Sigmoid colon (tissue), 7 donors: Measurements from ENCODE around the gene ARL11. TPM values are rescaled to one million over a fixed set of nuclear protein-coding genes. Genes with fewer than 3 reads are reported as not detected.

Experiments used
- DNase-seq: peaks from one replicate; pipeline ENCODE4 v3.0.0-alpha.2; 2019
- H3K27ac ChIP-seq, 4 donors: fragments of 200-600 bp; sonication (generic); one replicate each; pipeline ENCODE4 v1.5.1; 2016 to 2019; ENCODE audit warnings: mild to moderate bottlenecking in 1 of 4
- H3K27me3 ChIP-seq, 3 donors: fragments of 200-600 bp; sonication (generic); one replicate each; pipeline ENCODE4 v1.5.1; 2019; ENCODE audit warnings: mild to moderate bottlenecking in 1 of 3
- H3K36me3 ChIP-seq, 4 donors: fragments of 200-600 bp; sonication (generic); one replicate each; pipeline ENCODE4 v1.5.1; 2016 to 2019
- H3K4me1 ChIP-seq, 4 donors: fragments of 200-600 bp; sonication (generic); one replicate each; pipeline ENCODE4 v1.5.1; 2017 to 2019
- H3K4me3 ChIP-seq, 4 donors: fragments of 200-600 bp; sonication (generic); one replicate each; pipeline ENCODE4 v1.5.1; 2017 to 2019; ENCODE audit warnings: mild to moderate bottlenecking in 2 of 4, moderate library complexity in 1 of 4
- H3K9me3 ChIP-seq, 4 donors: fragments of 200-600 bp in 3 of 4; sonication (generic) in 3 of 4; one replicate each; pipeline versions ENCODE4 v1.5.1 to v1.6.1; 2013 to 2019
- EP300 ChIP-seq, 4 donors: sonication (generic); formaldehyde crosslinking; IDR thresholded peaks; one replicate each; pipeline ENCODE4 v1.6.1; 2017; ENCODE audit warnings: antibody characterized with exemption in 4 of 4
- POLR2A ChIP-seq, 2 donors: fragments of 450-650 bp; IDR thresholded peaks; one replicate each; pipeline ENCODE4 v1.6.1; 2016; ENCODE audit warnings: antibody characterized with exemption in 2 of 2, mild to moderate bottlenecking in 2 of 2, moderate library complexity in 2 of 2
- POLR2AphosphoS5 ChIP-seq, 4 donors: sonication (generic); formaldehyde crosslinking; IDR thresholded peaks; one replicate each; pipeline ENCODE4 v1.6.1; 2017; ENCODE audit warnings: antibody characterized with exemption in 4 of 4
- WGBS, 2 donors: extraction: QIAGEN DNeasy Blood & Tissue Kit; methylation state at CpG; one replicate each; pipeline ENCODE4 v1.1.7; 2013; 5-methylcytosine and 5-hydroxymethylcytosine counted together
- intact Hi-C: fragments of 100-400 bp; cut with DNase I; formaldehyde crosslinking; loops from one replicate; pipeline ENCODE4 v1.15.1; 2023
- polyA plus RNA-seq, 3 donors: library from polyadenylated mRNA; stranded (reverse); fragments of 200-250 nt; gene quantifications; one replicate each; pipeline ENCODE4 v1.2.3, GENCODE V29; 2013
- total RNA-seq, 4 donors: library from RNA; depleted of rRNA; stranded (reverse); fragments of >200 nt; gene quantifications; one replicate each; pipeline ENCODE4 v1.1.0, GENCODE V29; 2016
- TF ChIP-seq, protein P1 (sequence below), 4 experiments: fragments of 450-650 bp in 3 of 4; fragments of 200-600 bp in 1 of 4; IDR thresholded peaks; one replicate each; pipeline ENCODE4 v1.5.1; 2016 to 2019; ENCODE audit warnings: antibody characterized with exemption in 4 of 4, mild to moderate bottlenecking in 3 of 4, moderate library complexity in 2 of 4
- donor health status: healthy with polysubstance abuse.
- donor health status: Bipolar disorder and iron deficiency.
- donor health status: healthy.

The ARL11 gene
- total and polyA plus RNA-seq, 7 donors: 0.33 to 2.7 (median 1.2) TPM

GRCh38 chr13:49622174-49622946, 5.9 kb upstream of the ARL11 start:
- intact Hi-C loops: no loop called here

DNA sequence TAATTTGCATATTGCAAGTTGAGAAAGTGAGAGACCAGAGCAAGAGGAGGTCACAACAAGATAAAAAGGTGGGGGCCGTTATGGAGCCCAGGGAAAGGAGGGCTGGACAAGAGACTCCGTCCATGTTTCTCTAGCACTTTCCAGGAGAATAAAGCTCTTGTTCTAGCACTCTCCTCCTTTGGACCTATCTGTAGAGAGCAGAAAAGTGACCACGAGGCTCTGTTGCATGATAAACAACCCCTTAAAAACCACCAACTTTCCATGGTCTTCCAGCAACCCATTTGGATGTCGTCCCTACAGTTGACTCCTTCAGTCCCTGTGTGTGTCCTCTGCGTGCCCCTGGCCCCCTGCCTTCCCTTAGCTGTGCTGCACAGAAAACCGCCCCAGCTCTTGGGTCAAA, 4.1 kb upstream of the ARL11 start:
- TF ChIP-seq, protein P1, sequence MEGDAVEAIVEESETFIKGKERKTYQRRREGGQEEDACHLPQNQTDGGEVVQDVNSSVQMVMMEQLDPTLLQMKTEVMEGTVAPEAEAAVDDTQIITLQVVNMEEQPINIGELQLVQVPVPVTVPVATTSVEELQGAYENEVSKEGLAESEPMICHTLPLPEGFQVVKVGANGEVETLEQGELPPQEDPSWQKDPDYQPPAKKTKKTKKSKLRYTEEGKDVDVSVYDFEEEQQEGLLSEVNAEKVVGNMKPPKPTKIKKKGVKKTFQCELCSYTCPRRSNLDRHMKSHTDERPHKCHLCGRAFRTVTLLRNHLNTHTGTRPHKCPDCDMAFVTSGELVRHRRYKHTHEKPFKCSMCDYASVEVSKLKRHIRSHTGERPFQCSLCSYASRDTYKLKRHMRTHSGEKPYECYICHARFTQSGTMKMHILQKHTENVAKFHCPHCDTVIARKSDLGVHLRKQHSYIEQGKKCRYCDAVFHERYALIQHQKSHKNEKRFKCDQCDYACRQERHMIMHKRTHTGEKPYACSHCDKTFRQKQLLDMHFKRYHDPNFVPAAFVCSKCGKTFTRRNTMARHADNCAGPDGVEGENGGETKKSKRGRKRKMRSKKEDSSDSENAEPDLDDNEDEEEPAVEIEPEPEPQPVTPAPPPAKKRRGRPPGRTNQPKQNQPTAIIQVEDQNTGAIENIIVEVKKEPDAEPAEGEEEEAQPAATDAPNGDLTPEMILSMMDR (IDR thresholded peaks at IDR 0.05): no peak
- no peak for TF ChIP-seq POLR2A (IDR thresholded peaks at IDR 0.05)
- no peak for TF ChIP-seq EP300 (IDR thresholded peaks at IDR 0.05)
- TF ChIP-seq POLR2AphosphoS5 (IDR thresholded peaks at IDR 0.05): no peak
- Histone ChIP-seq H3K27me3 (no peaks in the 10 kb centered on the region), H3K36me3 (no peaks in the 10 kb centered on the region), H3K9me3 (no peaks in the 10 kb centered on the region), H3K4me3 (no peak overlapping the region), H3K27ac (no peak overlapping the region), H3K4me1 (no peaks in the 10 kb centered on the region)
- no peak for DNase-seq
- intact Hi-C loops: no loop called here
- 91% methylated on average over 6 of the region's 6 CpGs for WGBS, 2 donors

More at GRCh38 chr13:49622174-49622946, 5.9 kb upstream of the ARL11 start:
- H3K9me3 ChIP-seq: no peaks in the 10 kb centered on the region
- WGBS, 2 donors: 83 to 84% methylated on average over 11 of the region's 11 CpGs
- H3K36me3 ChIP-seq: no peaks in the 10 kb centered on the region
- H3K27ac ChIP-seq: no peak overlapping the region
- H3K27me3 ChIP-seq: no peaks in the 10 kb centered on the region
- no peak overlapping the region for H3K4me3 ChIP-seq
- no peak for DNase-seq
- TF ChIP-seq POLR2A (IDR thresholded peaks at IDR 0.05): no peak
- TF ChIP-seq EP300 (IDR thresholded peaks at IDR 0.05): no peak
- TF ChIP-seq POLR2AphosphoS5 (IDR thresholded peaks at IDR 0.05): no peak
- TF ChIP-seq, protein P1 (IDR thresholded peaks at IDR 0.05): no peak
- no peaks in the 10 kb centered on the region for H3K4me1 ChIP-seq

- DNase-seq: no peak
- no peaks in the 10 kb centered on the region for H3K36me3 ChIP-seq
- intact Hi-C loops: no loop called here
- H3K4me3 ChIP-seq: no peak overlapping the region
- TF ChIP-seq POLR2AphosphoS5 (IDR thresholded peaks at IDR 0.05) (no peak), POLR2A (IDR thresholded peaks at IDR 0.05) (no peak), EP300 (IDR thresholded peaks at IDR 0.05) (no peak)
- TF ChIP-seq, protein P1 (IDR thresholded peaks at IDR 0.05): no peak
- no peaks in the 10 kb centered on the region for H3K27me3 ChIP-seq
- no peaks in the 10 kb centered on the region for H3K4me1 ChIP-seq
- H3K9me3 ChIP-seq: no peaks in the 10 kb centered on the region
- H3K27ac ChIP-seq: no peak overlapping the region
- 54 to 76% methylated on average over 12 of the region's 12 CpGs for WGBS, 2 donors
Measured at GRCh38 chr13:49625392-49626079, 2.8 kb upstream of the ARL11 start.

DNA sequence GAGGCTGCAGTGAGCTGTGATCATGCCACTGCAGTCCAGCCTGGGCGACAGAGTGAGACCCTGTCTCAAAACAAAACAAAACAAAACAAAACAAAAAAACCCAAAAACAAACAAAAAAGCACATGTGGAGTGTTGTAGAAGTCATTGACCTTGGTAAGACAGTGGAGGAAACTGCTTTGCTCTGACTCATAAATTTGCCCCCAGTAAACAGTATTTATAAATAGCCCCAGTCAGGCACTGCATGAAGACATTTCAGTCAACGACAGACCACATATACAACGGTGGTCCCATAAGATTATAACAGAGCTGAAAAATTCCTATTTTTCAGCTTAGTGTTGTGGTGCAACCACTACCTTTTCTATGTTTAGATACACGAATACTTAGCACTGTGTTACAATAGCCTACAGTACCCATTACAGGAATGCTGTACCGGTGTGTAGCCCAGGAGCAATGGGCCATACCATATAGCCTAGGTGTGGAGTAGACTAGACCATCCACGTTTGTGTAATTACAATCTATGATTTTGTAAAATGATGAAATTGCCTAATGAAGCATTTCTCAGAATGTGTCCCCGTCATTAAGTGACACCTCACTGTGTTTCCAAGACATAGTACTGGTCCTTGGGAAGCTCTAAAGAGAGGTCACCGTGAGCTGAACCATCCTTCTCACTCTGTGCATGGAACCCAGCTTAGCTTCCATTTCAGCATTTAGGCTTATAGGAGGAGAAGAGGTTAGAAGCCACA, 1.1 kb downstream of the ARL11 start:
- H3K4me3 ChIP-seq: peak overlapping the region in 1 of 4 donors; percentile 27
- intact Hi-C loops: no loop called here

More for the DNA sequence above, 1.1 kb downstream of the ARL11 start:
- DNase-seq: no peak
- TF ChIP-seq EP300 (IDR thresholded peaks at IDR 0.05): no peak
- TF ChIP-seq, protein P1 (IDR thresholded peaks at IDR 0.05): no peak
- TF ChIP-seq POLR2A (IDR thresholded peaks at IDR 0.05): no peak
- no peak for TF ChIP-seq POLR2AphosphoS5 (IDR thresholded peaks at IDR 0.05)
- Histone ChIP-seq H3K27me3 (no peaks in the 10 kb centered on the region), H3K27ac (no peak overlapping the region), H3K9me3 (no peaks in the 10 kb centered on the region), H3K36me3 (no peaks in the 10 kb centered on the region), H3K4me1 (no peaks in the 10 kb centered on the region)
- WGBS, 2 donors: 75 to 85% methylated on average over 8 of the region's 8 CpGs
